Measurements from ENCODE around the gene VPS16. TPM values are rescaled to one million over a fixed set of nuclear protein-coding genes. Genes with fewer than 3 reads are reported as not detected.

VPS16 gene
- total RNA-seq, 1 donor from 2014 or later, result 49.9 TPM

DNA sequence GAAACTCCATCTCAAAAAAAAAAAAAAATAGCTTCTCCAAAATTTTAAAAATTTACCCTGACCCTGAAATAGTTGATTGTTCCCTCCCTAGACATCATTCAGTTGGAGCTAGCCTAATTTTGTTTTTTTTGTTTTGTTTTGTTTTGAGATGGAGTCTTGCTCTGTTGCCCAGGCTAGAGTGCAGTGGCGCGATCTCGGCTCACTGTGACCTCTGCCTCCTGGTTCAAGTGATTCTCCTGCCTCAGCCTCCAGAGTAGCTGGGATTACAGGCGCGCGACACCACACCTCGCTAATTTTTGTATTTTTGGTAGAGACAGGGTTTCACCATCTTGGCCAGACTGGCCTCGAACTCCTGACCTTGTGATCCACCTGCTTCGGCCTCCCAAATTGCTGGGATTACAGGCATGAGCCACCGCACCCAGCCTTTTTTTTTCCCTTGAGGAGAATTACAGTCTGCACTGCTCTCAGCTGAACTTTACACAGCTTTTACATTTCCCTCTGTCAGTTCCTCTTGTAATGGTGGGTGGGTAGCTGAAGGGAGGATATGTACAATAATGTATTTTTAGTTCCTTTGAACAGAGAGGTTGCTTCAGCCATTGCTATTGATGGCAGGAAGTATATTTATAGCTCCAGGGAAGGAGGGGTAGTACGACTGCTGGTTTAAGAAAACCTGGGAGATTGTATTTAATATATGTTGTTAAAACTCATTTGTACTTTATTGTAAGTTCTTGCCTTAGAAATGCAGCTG, 60.5 kb downstream of the VPS16 start:
- Mint-ChIP-seq H3K36me3 (peaks cover 8% of the 10 kb centered on the region), H3K9me3 (no peaks in the 10 kb centered on the region), H3K27me3 (no peaks in the 10 kb centered on the region), H3K4me3 (no peak overlapping the region), H3K4me1 (ENCODE audit: unreplicated experiment) (no peaks in the 10 kb centered on the region), H3K27ac (no peak overlapping the region)
- no peak for DNase-seq (ENCODE audit: extremely low spot score, unreplicated experiment)
- TF ChIP-seq, protein P1, sequence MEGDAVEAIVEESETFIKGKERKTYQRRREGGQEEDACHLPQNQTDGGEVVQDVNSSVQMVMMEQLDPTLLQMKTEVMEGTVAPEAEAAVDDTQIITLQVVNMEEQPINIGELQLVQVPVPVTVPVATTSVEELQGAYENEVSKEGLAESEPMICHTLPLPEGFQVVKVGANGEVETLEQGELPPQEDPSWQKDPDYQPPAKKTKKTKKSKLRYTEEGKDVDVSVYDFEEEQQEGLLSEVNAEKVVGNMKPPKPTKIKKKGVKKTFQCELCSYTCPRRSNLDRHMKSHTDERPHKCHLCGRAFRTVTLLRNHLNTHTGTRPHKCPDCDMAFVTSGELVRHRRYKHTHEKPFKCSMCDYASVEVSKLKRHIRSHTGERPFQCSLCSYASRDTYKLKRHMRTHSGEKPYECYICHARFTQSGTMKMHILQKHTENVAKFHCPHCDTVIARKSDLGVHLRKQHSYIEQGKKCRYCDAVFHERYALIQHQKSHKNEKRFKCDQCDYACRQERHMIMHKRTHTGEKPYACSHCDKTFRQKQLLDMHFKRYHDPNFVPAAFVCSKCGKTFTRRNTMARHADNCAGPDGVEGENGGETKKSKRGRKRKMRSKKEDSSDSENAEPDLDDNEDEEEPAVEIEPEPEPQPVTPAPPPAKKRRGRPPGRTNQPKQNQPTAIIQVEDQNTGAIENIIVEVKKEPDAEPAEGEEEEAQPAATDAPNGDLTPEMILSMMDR (conservative IDR thresholded peaks at IDR 0.05), result no peak

DNA sequence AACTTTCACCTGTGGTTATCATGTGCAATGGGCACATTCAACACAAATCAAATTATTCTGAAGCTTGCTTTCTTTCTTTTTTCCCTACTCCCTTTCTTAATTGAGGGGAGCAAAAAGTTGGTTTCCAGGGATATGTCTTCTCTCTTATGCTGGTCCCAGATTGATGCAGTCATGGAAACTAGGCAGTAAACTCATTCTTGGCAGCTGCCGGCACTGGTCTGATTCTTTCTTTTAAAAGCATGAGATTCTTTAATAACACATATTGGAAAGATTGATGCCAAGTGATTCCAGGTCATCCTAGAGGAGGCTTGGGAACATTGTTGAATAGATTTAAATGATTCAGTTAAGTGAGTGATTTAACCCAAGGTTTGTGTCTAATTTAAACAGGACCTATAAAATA, 61.7 kb downstream of the VPS16 start:
- Mint-ChIP-seq H3K4me1 (ENCODE audit: unreplicated experiment) (no peaks in the 10 kb centered on the region), H3K27ac (no peak overlapping the region), H3K36me3 (peaks cover 3% of the 10 kb centered on the region), H3K27me3 (no peaks in the 10 kb centered on the region), H3K4me3 (no peak overlapping the region), H3K9me3 (no peaks in the 10 kb centered on the region)
- DNase-seq (ENCODE audit: extremely low spot score, unreplicated experiment), result no peak
- TF ChIP-seq, protein P1 (conservative IDR thresholded peaks at IDR 0.05), result no peak

DNA sequence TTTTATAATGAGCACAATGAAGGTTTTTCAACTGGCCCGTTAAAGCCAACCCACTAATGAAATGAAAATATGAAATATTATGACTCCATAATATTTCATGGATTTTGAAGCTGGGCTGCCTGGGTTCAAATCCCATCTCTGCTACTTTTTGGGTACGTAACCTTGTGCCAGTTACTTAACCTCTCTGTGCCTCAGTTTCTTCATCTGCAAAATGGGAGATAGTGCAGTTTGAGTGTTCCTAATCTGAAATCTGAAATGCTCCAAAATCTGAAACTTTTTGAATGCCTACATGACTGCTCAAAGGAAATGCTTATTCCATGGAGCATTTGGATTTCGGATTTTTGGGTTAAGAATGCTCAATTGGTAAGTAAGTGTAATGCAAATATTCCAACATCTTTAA, 62.3 kb downstream of the VPS16 start:
- Mint-ChIP-seq H3K27me3 (no peaks in the 10 kb centered on the region), H3K27ac (no peak overlapping the region), H3K4me3 (no peak overlapping the region), H3K36me3 (peaks cover 3% of the 10 kb centered on the region), H3K4me1 (ENCODE audit: unreplicated experiment) (no peaks in the 10 kb centered on the region), H3K9me3 (no peaks in the 10 kb centered on the region)
- TF ChIP-seq, protein P1 (conservative IDR thresholded peaks at IDR 0.05), result no peak
- no peak for DNase-seq (ENCODE audit: extremely low spot score, unreplicated experiment)

DNA sequence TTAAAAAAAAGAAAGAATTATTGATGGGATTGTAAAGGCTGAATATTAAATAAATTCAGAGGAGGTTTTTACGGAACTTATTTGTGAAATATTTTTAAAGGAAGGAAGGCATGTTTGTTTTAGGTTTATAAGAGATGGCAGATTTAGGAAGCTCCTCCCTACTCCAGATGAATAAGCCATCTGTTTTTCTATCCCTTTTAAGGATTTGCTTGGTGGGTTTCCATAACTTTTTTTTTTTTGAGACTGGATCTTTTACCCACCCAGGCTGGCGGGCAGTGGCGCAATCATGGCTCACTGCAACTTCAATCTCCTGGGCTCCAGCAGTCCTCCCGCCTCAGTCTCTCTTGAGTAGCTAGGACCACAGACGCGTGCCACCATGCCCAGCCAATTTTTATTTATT, 63.1 kb downstream of the VPS16 start:
- Mint-ChIP-seq H3K4me3 (no peak overlapping the region), H3K9me3 (no peaks in the 10 kb centered on the region), H3K36me3 (peaks cover 3% of the 10 kb centered on the region), H3K27ac (no peak overlapping the region), H3K4me1 (ENCODE audit: unreplicated experiment) (no peaks in the 10 kb centered on the region), H3K27me3 (no peaks in the 10 kb centered on the region)
- TF ChIP-seq, protein P1 (conservative IDR thresholded peaks at IDR 0.05), result no peak
- DNase-seq (ENCODE audit: extremely low spot score, unreplicated experiment), result no peak

DNA sequence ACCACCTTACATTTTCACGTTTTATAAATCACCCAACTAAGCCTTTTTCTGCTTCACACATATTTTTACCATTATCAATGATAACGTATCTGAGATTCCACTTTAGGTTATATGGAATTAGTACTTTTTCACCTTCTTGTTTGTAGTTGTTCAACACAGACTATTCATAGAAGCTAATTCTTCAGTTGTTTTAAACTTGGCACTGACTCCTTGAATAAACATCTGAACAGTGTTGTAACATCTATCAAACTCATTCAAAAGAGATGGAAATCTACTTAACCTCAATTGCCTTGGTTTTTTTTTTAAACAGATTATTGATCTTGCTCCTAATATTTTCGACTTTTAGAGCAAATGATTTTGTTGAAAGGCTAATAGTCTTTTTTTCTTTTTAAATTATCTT, 67.0 kb downstream of the VPS16 start:
- H3K27me3 Mint-ChIP-seq, result no peaks in the 10 kb centered on the region
- H3K27ac Mint-ChIP-seq, result no peak overlapping the region

More for the DNA sequence above, 67.0 kb downstream of the VPS16 start:
- no peaks in the 10 kb centered on the region for H3K9me3 Mint-ChIP-seq
- no peak overlapping the region for H3K4me3 Mint-ChIP-seq
- TF ChIP-seq, protein P1 (conservative IDR thresholded peaks at IDR 0.05), result no peak
- H3K36me3 Mint-ChIP-seq, result peaks cover 3% of the 10 kb centered on the region
- H3K4me1 Mint-ChIP-seq (ENCODE audit: unreplicated experiment), result no peaks in the 10 kb centered on the region
- DNase-seq (ENCODE audit: extremely low spot score, unreplicated experiment), result no peak
